HepG2 (cell line): ENCODE results near the gene UBAP2. TPM values are rescaled to one million over a fixed set of nuclear protein-coding genes. Genes with fewer than 3 reads are reported as not detected.

Source experiments
- BCL3 ChIP-seq: sonication (generic); formaldehyde crosslinking; IDR thresholded peaks from 2 replicates; pipeline ENCODE4 v1.5.1; 2020; ENCODE audit warnings: mild to moderate bottlenecking, missing genetic modification reagents, moderate library complexity
- FOXM1 ChIP-seq: sonication (generic); formaldehyde crosslinking; IDR thresholded peaks from 2 replicates; pipeline ENCODE4 v1.5.0; 2020; ENCODE audit warnings: missing genetic modification reagents
- GMEB2 ChIP-seq: IDR thresholded peaks from 2 replicates; pipeline ENCODE4 v1.6.1; 2016; ENCODE audit warnings: missing biosample characterization, missing genetic modification reagents, low read depth
- GPBP1L1 ChIP-seq: sonication (generic); formaldehyde crosslinking; IDR thresholded peaks from 2 replicates; pipeline ENCODE4 v1.5.0; 2020; ENCODE audit warnings: mild to moderate bottlenecking, missing genetic modification reagents
- GPN1 ChIP-seq: sonication (generic); formaldehyde crosslinking; IDR thresholded peaks from 2 replicates; pipeline ENCODE4 v1.5.1; 2020; ENCODE audit warnings: missing genetic modification reagents, borderline replicate concordance
- HNRNPUL1 ChIP-seq: fragments of 200-400 bp; formaldehyde crosslinking; IDR thresholded peaks from 2 replicates; pipeline ENCODE4 v1.6.1; 2017; ENCODE audit warnings: low read depth, mild to moderate bottlenecking, low read length, moderate library complexity
- KDM5A ChIP-seq: fragments of 200-600 bp; sonication (generic); IDR thresholded peaks from 2 replicates; pipeline ENCODE4 v1.7.0; 2018; ENCODE audit warnings: antibody characterized with exemption, mild to moderate bottlenecking, low read length, borderline replicate concordance
- MED8 ChIP-seq: sonication (generic); formaldehyde crosslinking; IDR thresholded peaks from 2 replicates; pipeline ENCODE4 v1.8.1; 2023; ENCODE audit warnings: mild to moderate bottlenecking, missing genetic modification reagents; ENCODE audit not compliant: insufficient replicate concordance
- MEF2D ChIP-seq: sonication (generic); formaldehyde crosslinking; IDR thresholded peaks from 2 replicates; pipeline ENCODE4 v1.5.1; 2020; ENCODE audit warnings: mild to moderate bottlenecking, missing genetic modification reagents
- MIER2 ChIP-seq: IDR thresholded peaks from 2 replicates; pipeline ENCODE4 v1.6.1; 2016; ENCODE audit warnings: missing biosample characterization, missing genetic modification reagents
- NONO ChIP-seq, 2 experiments: fragments of 450-650 bp in 1 of 2; sonication (generic) in 1 of 2; formaldehyde crosslinking in 1 of 2; IDR thresholded peaks in 1 of 2; conservative IDR thresholded peaks in 1 of 2; 2 replicates each; pipeline versions ENCODE4 v1.6.1 to v1.8.0; 2017 to 2022; ENCODE audit warnings: mild to moderate bottlenecking in 1 of 2, missing genetic modification reagents in 1 of 2, moderate library complexity in 1 of 2
- ZBED4 ChIP-seq: sonication (generic); formaldehyde crosslinking; IDR thresholded peaks from 2 replicates; pipeline ENCODE4 v1.4.0; 2020; ENCODE audit warnings: missing genetic modification reagents, borderline replicate concordance
- ZMAT5 ChIP-seq: sonication (generic); formaldehyde crosslinking; IDR thresholded peaks from 2 replicates; pipeline ENCODE4 v1.5.0; 2020; ENCODE audit warnings: mild to moderate bottlenecking, low read depth, missing genetic modification reagents, borderline replicate concordance
- ZNF180 ChIP-seq: sonication (generic); formaldehyde crosslinking; IDR thresholded peaks from 2 replicates; pipeline ENCODE4 v1.4.0; 2020; ENCODE audit warnings: low read depth, missing genetic modification reagents, borderline replicate concordance
- ZNF333 ChIP-seq: sonication (generic); formaldehyde crosslinking; IDR thresholded peaks from 2 replicates; pipeline ENCODE4 v1.4.0; 2020; ENCODE audit warnings: mild to moderate bottlenecking, missing genetic modification reagents, borderline replicate concordance
- ZNF510 ChIP-seq: sonication (generic); formaldehyde crosslinking; IDR thresholded peaks from 2 replicates; pipeline ENCODE4 v1.4.0; 2020; ENCODE audit warnings: low read depth, mild to moderate bottlenecking, missing genetic modification reagents
- ZNF580 ChIP-seq: IDR thresholded peaks from 2 replicates; pipeline ENCODE4 v1.6.1; 2016; ENCODE audit warnings: low read depth, borderline replicate concordance
- ZNF768 ChIP-seq: sonication (generic); formaldehyde crosslinking; IDR thresholded peaks from 2 replicates; pipeline ENCODE4 v1.4.0; 2020; ENCODE audit warnings: missing genetic modification reagents
- polyA plus RNA-seq, 8 experiments: library from polyadenylated mRNA; depleted of rRNA in 3 of 8; stranded (reverse) in 7 of 8; unstranded in 1 of 8; fragments of >200 nt; fragmentation: Illumina TruSeq in 4 of 8; extraction: Trizol in 4 of 8; gene quantifications; 2 replicates each; pipeline versions ENCODE4 v1.2.1 to v1.2.3, GENCODE V29; 2011 to 2016; ENCODE audit warnings: low read depth in 4 of 8, missing spikeins in 1 of 8, mixed read lengths in 1 of 8; ENCODE audit not compliant: insufficient read depth in 1 of 8
- total RNA-seq, 5 experiments: library from RNA; depleted of rRNA; stranded (reverse); fragments of >200 nt; fragmentation: Illumina TruSeq; extraction: Trizol; gene quantifications; 2 replicates each; pipeline ENCODE4 v1.2.3, GENCODE V29; 2016; ENCODE audit warnings: low read depth in 1 of 5

The UBAP2 gene
- total and polyA plus RNA-seq, 2 of the 13 experiments (the other 11 are each of a cell fraction or from before 2014, with no cell fraction given): 19.0 to 22.0 TPM

- TF ChIP-seq ZBED4 (0 out of 2 replicates have a peak, but pooled peaks have one; percentile 10), MED8 (CRISPR knock-in tag) (peak; percentile 91), ZMAT5 (no peak), GPN1 (CRISPR knock-in tag) (no peak), GPBP1L1 (no peak), BCL3 (CRISPR knock-in tag) (peak; percentile 75; the same call in 1 of the 2 replicates), ZNF580 (CRISPR knock-in tag) (no peak; the same call in 1 of the 2 replicates), KDM5A (peak; percentile 96), FOXM1 (CRISPR knock-in tag) (peak; percentile 74; the same call in 1 of the 2 replicates), ZNF180 (CRISPR knock-in tag) (no peak), ZNF510 (CRISPR knock-in tag) (0 out of 2 replicates have a peak, but pooled peaks have one; percentile 27), NONO (IDR thresholded peaks at IDR 0.05) (no peak), NONO (CRISPR knock-in tag; conservative IDR thresholded peaks at IDR 0.05) (peak; percentile 78), GMEB2 (CRISPR knock-in tag) (peak; percentile 50; the same call in 1 of the 2 replicates), MEF2D (CRISPR knock-in tag) (peak; percentile 63; the same call in 1 of the 2 replicates), MIER2 (CRISPR knock-in tag) (peak; percentile 53; the same call in 1 of the 2 replicates), HNRNPUL1 (no peak), ZNF333 (peak; percentile 98), ZNF768 (no peak; the same call in 1 of the 2 replicates)
Measured at GRCh38 chr9:34048727-34049629, at the start of gene UBAP2 (continued).
